Stimulated activated CD4-positive, alpha-beta T cell treated with anti-CD3 and anti-CD28 coated beads, Interleukin-1b, Interleukin-23, amount 100 ng/mL, for 4 hours (primary cell): ENCODE results near the gene VPS16.

Source experiments
- DNase-seq, 2 donors: peaks; one replicate each; pipeline ENCODE4 v3.0.0-alpha.2; 2020; ENCODE audit warnings: low read depth in 2 of 2

Gene VPS16

GRCh38 chr20:2835331-2835796 lies 5.2 kb upstream of the VPS16 start:
- DNase-seq = no peak

GRCh38 chr20:2836035-2836434 lies 4.5 kb upstream of the VPS16 start:
- no peak for DNase-seq

GRCh38 chr20:2837221-2837960 lies 3.2 kb upstream of the VPS16 start:
- DNase-seq = no peak

- no peak for DNase-seq
Observed at GRCh38 chr20:2838170-2838797, 2.3 kb upstream of the VPS16 start.

GRCh38 chr20:2838847-2839671 lies 1.5 kb upstream of the VPS16 start:
- no peak for DNase-seq

- no peak for DNase-seq
Observed at GRCh38 chr20:2839732-2840137, 810 bp upstream of the VPS16 start.

- peak in 1 of 2 donors; percentile 29 for DNase-seq
Observed at GRCh38 chr20:2840967-2841531, 504 bp downstream of the VPS16 start.

GRCh38 chr20:2845607-2846006 lies 5.1 kb downstream of the VPS16 start:
- DNase-seq = no peak

- no peak for DNase-seq
Observed at GRCh38 chr20:2846698-2847097, 6.2 kb downstream of the VPS16 start.

- DNase-seq = no peak
Observed at GRCh38 chr20:2847802-2848201, 7.3 kb downstream of the VPS16 start.

GRCh38 chr20:2849529-2849928 lies 9.0 kb downstream of the VPS16 start:
- no peak for DNase-seq

- DNase-seq = no peak
Observed at GRCh38 chr20:2851086-2851485, 10.5 kb downstream of the VPS16 start.

- no peak for DNase-seq
Observed at GRCh38 chr20:2858591-2858990, 18.0 kb downstream of the VPS16 start.

- no peak for DNase-seq
Observed at GRCh38 chr20:2859330-2860121, 19.0 kb downstream of the VPS16 start.

- no peak for DNase-seq
Observed at GRCh38 chr20:2864626-2865025, 24.1 kb downstream of the VPS16 start.

- DNase-seq = no peak
Observed at GRCh38 chr20:2865101-2865500, 24.6 kb downstream of the VPS16 start.

GRCh38 chr20:2865630-2866029 lies 25.1 kb downstream of the VPS16 start:
- no peak for DNase-seq

- no peak for DNase-seq
Observed at GRCh38 chr20:2866236-2866635, 25.7 kb downstream of the VPS16 start.

- no peak for DNase-seq
Observed at GRCh38 chr20:2867081-2867864, 26.7 kb downstream of the VPS16 start.

- DNase-seq = no peak
Observed at GRCh38 chr20:2869381-2869780, 28.8 kb downstream of the VPS16 start.

- DNase-seq = no peak
Observed at GRCh38 chr20:2871111-2871465, 30.5 kb downstream of the VPS16 start.
